ENCODE results near the gene EIF3B.
"Not testable (repeated sequence)": the region's sequence is repeated elsewhere in the genome, so short reads cannot be mapped to it uniquely, and the experiment has no call there.

Gene EIF3B

DNA sequence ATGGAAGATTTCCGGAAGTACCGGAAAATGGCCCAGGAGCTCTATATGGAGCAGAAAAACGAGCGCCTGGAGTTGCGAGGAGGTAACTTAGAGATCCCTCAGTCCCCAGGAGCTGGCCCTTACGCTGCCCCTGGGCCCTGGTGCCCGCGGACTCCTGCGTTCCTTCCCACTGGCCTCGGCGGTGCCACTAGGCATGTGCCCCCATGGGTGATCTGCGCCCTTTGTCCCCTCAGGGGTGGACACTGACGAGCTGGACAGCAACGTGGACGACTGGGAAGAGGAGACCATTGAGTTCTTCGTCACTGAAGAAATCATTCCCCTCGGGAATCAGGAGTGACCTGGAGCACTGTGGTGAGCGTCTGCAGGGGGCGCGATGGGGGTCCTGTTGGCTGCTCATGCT is 24.5 kb downstream of the EIF3B start:
- no peak for DNase-seq

- no peak for DNase-seq
Observed at GRCh38 chr7:2379821-2380450, 25.3 kb downstream of the EIF3B start.

GRCh38 chr7:2380461-2380860 is 25.8 kb downstream of the EIF3B start:
- no peak for DNase-seq

DNA sequence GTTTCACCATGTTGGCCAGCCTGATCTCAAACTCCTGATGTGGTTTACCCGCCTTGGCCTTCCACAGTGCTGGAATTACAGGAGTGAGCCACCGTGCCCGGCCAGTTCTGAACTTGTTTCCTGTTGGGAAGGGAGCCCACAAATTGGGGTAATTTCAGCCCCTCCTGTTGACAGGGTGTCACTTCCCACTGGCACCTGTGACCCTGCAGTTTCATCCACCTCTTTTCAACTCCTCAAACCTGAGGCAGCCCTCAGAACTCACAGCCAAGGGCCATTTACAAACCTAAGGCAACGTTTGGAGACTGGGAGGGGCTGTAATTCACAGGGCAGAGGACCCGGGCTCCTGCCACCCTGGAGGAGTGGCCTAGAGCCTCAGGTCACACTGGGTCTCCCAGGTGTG is 26.6 kb downstream of the EIF3B start:
- no peak for DNase-seq

GRCh38 chr7:2381881-2382509 is 27.4 kb downstream of the EIF3B start:
- no peak for DNase-seq

GRCh38 chr7:2383543-2384274 is 29.1 kb downstream of the EIF3B start:
- peak in 1 of 2 donors; percentile 22 for DNase-seq

GRCh38 chr7:2384354-2385243 is 30.0 kb downstream of the EIF3B start:
- DNase-seq: no peak

DNA sequence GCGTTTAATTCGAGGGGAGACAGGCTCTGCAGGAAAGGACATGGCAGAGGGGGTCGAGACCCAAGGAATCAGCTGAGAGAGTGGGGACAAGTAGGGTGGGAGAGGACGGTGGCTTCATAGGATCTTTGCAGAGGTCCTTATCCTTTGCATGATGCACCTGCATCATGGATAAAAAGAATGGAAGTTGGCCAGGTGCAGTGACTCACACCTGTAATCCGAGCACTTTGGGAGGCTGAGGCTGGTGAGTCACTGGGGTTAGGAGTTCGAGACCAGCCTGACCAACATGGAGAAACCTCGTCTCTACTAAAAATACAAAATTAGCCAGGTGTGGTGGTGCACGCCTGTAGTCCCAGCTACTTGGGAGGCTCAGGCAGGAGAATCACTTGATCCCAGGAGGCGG is 31.5 kb downstream of the EIF3B start:
- DNase-seq: not testable (repeated sequence)

- DNase-seq: no peak
Observed at GRCh38 chr7:2386964-2387669, 32.5 kb downstream of the EIF3B start.

GRCh38 chr7:2387897-2388636 is 33.4 kb downstream of the EIF3B start:
- DNase-seq: no peak

GRCh38 chr7:2388637-2388954 is 34.0 kb downstream of the EIF3B start:
- no peak for DNase-seq

- peak; percentile 39 to 66 for DNase-seq
Observed at GRCh38 chr7:2390020-2390816, 35.6 kb downstream of the EIF3B start.

DNA sequence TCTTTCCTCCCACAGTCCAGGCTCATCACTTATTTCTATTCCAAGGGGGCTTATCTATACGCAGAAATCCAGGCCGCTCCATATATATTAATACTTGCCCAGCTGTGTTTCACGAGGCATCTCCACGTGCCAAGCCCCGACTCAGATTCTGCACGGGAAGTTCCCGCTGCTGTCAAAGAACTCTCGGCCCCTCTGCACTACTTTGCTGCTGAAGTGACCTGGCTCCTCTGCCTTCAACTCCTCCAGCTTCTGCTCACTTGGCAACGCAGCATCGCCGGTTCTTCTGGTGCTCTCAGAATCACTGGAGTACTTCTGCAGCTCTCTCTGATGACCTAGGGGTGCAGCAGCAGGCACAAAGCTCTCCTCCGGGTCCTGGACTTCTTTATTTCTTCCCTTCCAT is 39.1 kb downstream of the EIF3B start:
- DNase-seq: no peak

DNA sequence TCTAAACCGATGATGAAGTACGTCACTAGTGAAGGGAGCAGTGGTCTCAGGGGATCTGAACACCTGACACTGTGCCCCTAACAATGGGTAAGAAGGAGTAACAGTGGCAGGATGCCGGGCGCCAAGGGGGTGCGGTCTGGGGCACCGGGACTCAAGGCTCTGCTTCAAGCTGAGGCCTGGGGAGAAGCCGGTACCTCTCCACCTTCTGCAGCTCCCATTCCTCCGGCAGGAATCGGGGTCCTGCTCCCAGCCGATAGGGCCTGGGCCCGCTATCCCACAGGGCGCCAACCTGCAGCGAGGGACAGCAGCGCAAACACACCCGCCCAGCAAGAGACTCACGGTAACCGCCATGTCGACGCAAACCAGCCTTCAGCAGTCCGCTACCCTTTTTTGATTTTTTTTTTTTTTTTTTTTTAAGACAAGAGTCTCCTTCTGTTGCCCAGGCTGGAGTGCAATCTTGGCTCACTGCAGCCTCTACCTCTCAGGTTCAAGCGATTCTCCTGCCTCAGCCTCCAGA is 40.0 kb downstream of the EIF3B start:
- DNase-seq: no peak

GRCh38 chr7:2398506-2398905 is 43.9 kb downstream of the EIF3B start:
- DNase-seq: no peak

DNA sequence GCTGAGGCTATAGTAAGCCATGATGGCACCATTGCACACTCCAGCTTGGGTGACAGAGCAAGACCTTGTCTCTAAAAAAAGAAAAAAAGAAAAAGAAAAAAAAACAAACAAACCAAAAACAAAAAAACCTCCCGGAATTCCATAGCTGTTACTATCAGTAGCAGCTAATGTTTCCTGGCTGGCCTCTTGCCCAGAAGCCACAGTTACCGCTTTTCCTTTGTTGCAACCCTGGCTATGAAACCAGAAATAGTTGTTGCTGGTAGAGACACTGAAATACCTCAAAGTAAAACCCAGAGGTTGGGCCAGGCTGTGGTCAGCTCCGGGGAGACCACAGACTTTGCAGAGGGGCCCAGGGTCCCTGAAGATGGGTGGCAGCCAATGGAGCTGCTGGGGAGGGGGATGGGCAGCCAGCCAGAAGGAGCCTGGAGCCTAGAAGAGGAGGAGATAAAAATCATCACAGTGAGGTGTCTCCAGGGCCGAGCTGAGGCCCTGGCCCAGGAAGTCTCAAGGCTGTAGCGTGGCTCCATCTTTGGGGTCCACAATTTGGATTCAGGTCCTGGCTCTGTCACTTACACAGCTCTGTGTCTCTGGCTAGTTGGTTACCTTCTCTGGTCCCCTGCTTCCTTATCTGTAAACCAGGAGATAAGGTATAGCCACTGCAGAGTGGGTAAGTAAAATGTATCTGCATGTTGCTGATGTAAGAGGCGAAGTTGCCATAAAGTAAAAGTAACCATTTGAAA is 45.4 kb downstream of the EIF3B start:
- peak; percentile 37 to 60 for DNase-seq

GRCh38 chr7:2402687-2403013 is 48.0 kb downstream of the EIF3B start:
- no peak for DNase-seq

DNA sequence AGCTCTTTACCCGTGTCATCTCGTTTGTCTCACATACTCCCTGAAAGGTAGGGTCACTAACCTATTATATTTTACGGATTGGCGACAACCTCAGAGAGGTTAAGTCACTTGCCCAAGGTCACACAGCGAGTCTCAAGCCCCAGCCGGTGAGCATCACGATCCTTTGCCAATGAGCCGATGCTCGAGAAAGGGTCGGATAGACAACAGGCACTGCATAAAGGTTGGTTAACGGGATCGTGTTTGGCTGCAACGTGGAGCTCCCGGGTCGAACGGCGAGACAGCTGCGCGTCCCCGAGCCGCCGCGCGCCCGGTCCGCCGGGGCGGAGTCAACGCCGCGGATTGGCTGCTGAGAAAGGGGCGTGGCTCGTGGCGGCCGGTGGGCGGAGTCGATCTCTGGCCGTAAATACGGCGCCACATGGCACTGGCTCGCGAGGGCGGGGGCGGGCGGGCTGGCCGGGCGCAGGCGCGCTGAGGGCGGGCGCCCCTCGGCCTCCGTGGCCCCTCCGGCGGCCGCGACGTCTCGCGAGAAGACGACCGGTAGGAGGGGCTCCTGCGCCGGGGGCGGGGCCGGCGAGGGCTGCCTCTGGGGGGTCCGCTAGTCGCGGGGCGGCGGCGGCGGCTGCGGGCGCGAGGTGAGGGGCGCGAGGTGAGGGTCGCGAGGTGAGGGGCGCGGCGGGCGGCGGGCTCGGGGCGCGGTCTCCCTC is 48.5 kb downstream of the EIF3B start, which contains the start of gene CHST12:
CHST12 (plus strand) TSS at position 598 of the 704 bp plus-strand sequence. CDS start 29,029 bp downstream, outside the sequence.
- peak; percentile 86 to 93 for DNase-seq

Measured in hippocampal formation (tissue), 2 donors.